OCI-LY3 (cell line): Measurements from ENCODE around the gene TRPV4.

Source experiments
- EZH2phosphoT487 ChIP-seq: fragments of 200-600 bp; shearing (Covaris generic); IDR thresholded peaks from 2 replicates; pipeline ENCODE4 v1.6.1; 2018; ENCODE audit warnings: antibody characterized with exemption, mixed run types, low read depth
- TF ChIP-seq, protein P1 (sequence below): fragments of 200-600, 300-600 bp; sonication (generic); IDR thresholded peaks from 2 replicates; pipeline ENCODE4 v1.5.1; 2014; ENCODE audit warnings: antibody characterized with exemption, low read length, low read depth

DNA sequence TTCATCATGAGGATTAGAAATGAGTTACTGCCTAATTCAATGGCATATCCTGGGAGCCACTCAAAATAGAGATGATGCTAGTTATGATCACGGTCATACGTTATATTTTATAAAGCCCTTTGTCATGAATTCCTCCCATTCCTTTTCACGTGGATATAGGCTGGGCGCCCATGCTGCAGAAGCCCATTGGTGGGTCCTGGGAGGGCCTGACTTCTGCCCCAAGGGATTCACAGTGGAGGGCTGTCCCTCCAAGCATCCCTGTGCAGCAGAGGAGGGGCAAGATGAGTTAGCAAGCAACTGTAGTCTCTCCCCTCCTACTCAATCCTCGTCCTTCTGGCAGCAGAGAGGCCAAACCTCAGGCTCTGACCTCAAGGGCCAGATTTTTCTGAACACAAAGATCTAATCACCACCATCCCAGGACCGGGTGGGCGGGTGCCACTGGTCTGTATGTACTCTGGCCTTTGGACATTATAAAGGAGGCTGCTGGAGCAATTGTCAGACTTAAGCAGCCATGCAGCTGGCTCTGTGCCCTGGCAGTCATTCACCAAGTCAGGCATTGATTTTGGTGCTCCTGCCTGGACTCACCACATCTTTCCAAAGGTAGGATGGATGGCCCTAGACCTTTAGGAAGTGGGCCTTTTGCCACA, 38.6 kb upstream of the TRPV4 start:
- TF ChIP-seq, protein P1, sequence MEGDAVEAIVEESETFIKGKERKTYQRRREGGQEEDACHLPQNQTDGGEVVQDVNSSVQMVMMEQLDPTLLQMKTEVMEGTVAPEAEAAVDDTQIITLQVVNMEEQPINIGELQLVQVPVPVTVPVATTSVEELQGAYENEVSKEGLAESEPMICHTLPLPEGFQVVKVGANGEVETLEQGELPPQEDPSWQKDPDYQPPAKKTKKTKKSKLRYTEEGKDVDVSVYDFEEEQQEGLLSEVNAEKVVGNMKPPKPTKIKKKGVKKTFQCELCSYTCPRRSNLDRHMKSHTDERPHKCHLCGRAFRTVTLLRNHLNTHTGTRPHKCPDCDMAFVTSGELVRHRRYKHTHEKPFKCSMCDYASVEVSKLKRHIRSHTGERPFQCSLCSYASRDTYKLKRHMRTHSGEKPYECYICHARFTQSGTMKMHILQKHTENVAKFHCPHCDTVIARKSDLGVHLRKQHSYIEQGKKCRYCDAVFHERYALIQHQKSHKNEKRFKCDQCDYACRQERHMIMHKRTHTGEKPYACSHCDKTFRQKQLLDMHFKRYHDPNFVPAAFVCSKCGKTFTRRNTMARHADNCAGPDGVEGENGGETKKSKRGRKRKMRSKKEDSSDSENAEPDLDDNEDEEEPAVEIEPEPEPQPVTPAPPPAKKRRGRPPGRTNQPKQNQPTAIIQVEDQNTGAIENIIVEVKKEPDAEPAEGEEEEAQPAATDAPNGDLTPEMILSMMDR: no peak
- no peak for TF ChIP-seq EZH2phosphoT487
